Measurements from ENCODE around the gene IGFBP1.
"Not testable (repeated sequence)": the region's sequence is repeated elsewhere in the genome, so short reads cannot be mapped to it uniquely, and the experiment has no call there.

IGFBP1 gene

GRCh38 chr7:45938626-45939302, 50.5 kb downstream of the IGFBP1 start:
- no peak for DNase-seq (ENCODE audit: low spot score)

- no peak for DNase-seq (ENCODE audit: low spot score)
Measured at GRCh38 chr7:45939574-45939973, 51.3 kb downstream of the IGFBP1 start.

- DNase-seq (ENCODE audit: low spot score), result not testable (repeated sequence)
Measured at GRCh38 chr7:45940237-45940781, 52.0 kb downstream of the IGFBP1 start.

GRCh38 chr7:45940939-45941338, 52.7 kb downstream of the IGFBP1 start:
- DNase-seq (ENCODE audit: low spot score), result no peak

Measured in AG20443 (cell line).